HepG2 (cell line): Measurements from ENCODE around the gene TCTN2. TPM values are rescaled to one million over a fixed set of nuclear protein-coding genes. Genes with fewer than 3 reads are reported as not detected.
A peak's percentile ranks its signal among the peaks of the same experiment; 100 is the strongest.

Source experiments
- GTF3A ChIP-seq: sonication (generic); formaldehyde crosslinking; conservative IDR thresholded peaks from 2 replicates; pipeline ENCODE4 v1.4.0; 2020; ENCODE audit warnings: mild to moderate bottlenecking, missing genetic modification reagents
- HNRNPK ChIP-seq: fragments of 200-400 bp; formaldehyde crosslinking; IDR thresholded peaks from 2 replicates; pipeline ENCODE4 v1.6.1; 2018; ENCODE audit warnings: low read length, low read depth, moderate library complexity, mild to moderate bottlenecking; ENCODE audit not compliant: poor library complexity, severe bottlenecking
- HOXA5 ChIP-seq: sonication (generic); formaldehyde crosslinking; IDR thresholded peaks from 2 replicates; pipeline ENCODE4 v1.4.0; 2020; ENCODE audit warnings: missing genetic modification reagents
- KDM5B ChIP-seq: sonication (generic); formaldehyde crosslinking; IDR thresholded peaks from 2 replicates; pipeline ENCODE4 v1.4.0; 2020; ENCODE audit warnings: missing genetic modification reagents, mild to moderate bottlenecking, borderline replicate concordance
- NRL ChIP-seq: sonication (generic); formaldehyde crosslinking; IDR thresholded peaks from 2 replicates; pipeline ENCODE4 v1.5.0; 2020; ENCODE audit warnings: missing genetic modification reagents, mild to moderate bottlenecking, moderate library complexity, borderline replicate concordance
- RFX5 ChIP-seq: IDR thresholded peaks from 2 replicates; pipeline ENCODE4 v1.6.1; 2011; ENCODE audit warnings: low read depth, low read length, improper control_type of control experiment
- RFXAP ChIP-seq: sonication (generic); formaldehyde crosslinking; IDR thresholded peaks from 2 replicates; pipeline ENCODE4 v1.4.0; 2020; ENCODE audit warnings: missing genetic modification reagents, borderline replicate concordance
- SIN3A ChIP-seq: IDR thresholded peaks from 2 replicates; pipeline ENCODE4 v1.6.1; 2011; ENCODE audit warnings: low read depth, mild to moderate bottlenecking, control low read depth, low read length, borderline replicate concordance
- SRY ChIP-seq: sonication (generic); formaldehyde crosslinking; IDR thresholded peaks from 2 replicates; pipeline ENCODE4 v1.8.0; 2022; ENCODE audit warnings: mild to moderate bottlenecking, missing genetic modification reagents
- XRCC5 ChIP-seq: fragments of 200-400 bp; formaldehyde crosslinking; optimal IDR thresholded peaks from 2 replicates; pipeline ENCODE3; 2017; ENCODE audit warnings: mild to moderate bottlenecking, low read length
- ZBTB10 ChIP-seq: sonication (generic); formaldehyde crosslinking; IDR thresholded peaks from 2 replicates; pipeline ENCODE4 v1.4.0; 2020; ENCODE audit warnings: missing genetic modification reagents, borderline replicate concordance
- ZBTB14 ChIP-seq: sonication (generic); formaldehyde crosslinking; IDR thresholded peaks from 2 replicates; pipeline ENCODE4 v1.4.0; 2020; ENCODE audit warnings: missing genetic modification reagents
- ZBTB43 ChIP-seq: sonication (generic); formaldehyde crosslinking; conservative IDR thresholded peaks from 2 replicates; pipeline ENCODE4 v1.4.0; 2020; ENCODE audit warnings: missing genetic modification reagents
- ZEB1 ChIP-seq: IDR thresholded peaks from 2 replicates; pipeline ENCODE4 v1.6.1; 2012; ENCODE audit warnings: mild to moderate bottlenecking, low read depth, inconsistent platforms; ENCODE audit not compliant: insufficient replicate concordance
- ZKSCAN1 ChIP-seq: fragments of 150-350 bp; IDR thresholded peaks from 2 replicates; pipeline ENCODE4 v1.6.1; 2014; ENCODE audit warnings: low read length
- ZNF142 ChIP-seq: sonication (generic); formaldehyde crosslinking; IDR thresholded peaks from 2 replicates; pipeline ENCODE4 v1.4.0; 2020; ENCODE audit warnings: missing genetic modification reagents
- ZSCAN9 ChIP-seq: IDR thresholded peaks from 2 replicates; pipeline ENCODE4 v1.6.1; 2016; ENCODE audit warnings: borderline replicate concordance
- polyA plus RNA-seq, 8 experiments: library from polyadenylated mRNA; depleted of rRNA in 3 of 8; stranded (reverse) in 7 of 8; unstranded in 1 of 8; fragments of >200 nt; fragmentation: Illumina TruSeq in 4 of 8; extraction: Trizol in 4 of 8; gene quantifications; 2 replicates each; pipeline versions ENCODE4 v1.2.1 to v1.2.3, GENCODE V29; 2011 to 2016; ENCODE audit warnings: low read depth in 4 of 8, missing spikeins in 1 of 8, mixed read lengths in 1 of 8; ENCODE audit not compliant: insufficient read depth in 1 of 8
- total RNA-seq, 5 experiments: library from RNA; depleted of rRNA; stranded (reverse); fragments of >200 nt; fragmentation: Illumina TruSeq; extraction: Trizol; gene quantifications; 2 replicates each; pipeline ENCODE4 v1.2.3, GENCODE V29; 2016; ENCODE audit warnings: low read depth in 1 of 5

TCTN2 gene
- total and polyA plus RNA-seq, 2 of the 13 experiments (the other 11 are each of a cell fraction or from before 2014, with no cell fraction given), result 5.0 to 8.1 TPM

GRCh38 chr12:123670882-123671728 is at the start of gene TCTN2 (continued):
- TF ChIP-seq RFXAP (CRISPR knock-in tag) (peak; percentile 52; the same call in 1 of the 2 replicates), RFX5 (0 out of 2 replicates have a peak, but pooled peaks have one; percentile 48), GTF3A (CRISPR knock-in tag) (no peak), ZBTB43 (CRISPR knock-in tag) (no peak), ZSCAN9 (CRISPR knock-in tag) (0 out of 2 replicates have a peak, but pooled peaks have one; percentile 18), SRY (CRISPR knock-in tag) (0 out of 2 replicates have a peak, but pooled peaks have one; percentile 61), KDM5B (peak; percentile 63; the same call in 1 of the 2 replicates), ZKSCAN1 (peak; percentile 90), HOXA5 (CRISPR knock-in tag) (peak; percentile 20; the same call in 1 of the 2 replicates), ZNF142 (CRISPR knock-in tag) (0 out of 2 replicates have a peak, but pooled peaks have one; percentile 23), ZEB1 (peak; percentile 13), ZBTB10 (CRISPR knock-in tag) (no peak), SIN3A (peak; percentile 87), HNRNPK (no peak), XRCC5 (peak; percentile 20), NRL (CRISPR knock-in tag) (peak; percentile 74; the same call in 1 of the 2 replicates), ZBTB14 (no peak)
